ENCODE measurements around the gene IDUA.
"Not testable (repeated sequence)": the region's sequence is repeated elsewhere in the genome, so short reads cannot be mapped to it uniquely, and the experiment has no call there.

The IDUA gene

DNA sequence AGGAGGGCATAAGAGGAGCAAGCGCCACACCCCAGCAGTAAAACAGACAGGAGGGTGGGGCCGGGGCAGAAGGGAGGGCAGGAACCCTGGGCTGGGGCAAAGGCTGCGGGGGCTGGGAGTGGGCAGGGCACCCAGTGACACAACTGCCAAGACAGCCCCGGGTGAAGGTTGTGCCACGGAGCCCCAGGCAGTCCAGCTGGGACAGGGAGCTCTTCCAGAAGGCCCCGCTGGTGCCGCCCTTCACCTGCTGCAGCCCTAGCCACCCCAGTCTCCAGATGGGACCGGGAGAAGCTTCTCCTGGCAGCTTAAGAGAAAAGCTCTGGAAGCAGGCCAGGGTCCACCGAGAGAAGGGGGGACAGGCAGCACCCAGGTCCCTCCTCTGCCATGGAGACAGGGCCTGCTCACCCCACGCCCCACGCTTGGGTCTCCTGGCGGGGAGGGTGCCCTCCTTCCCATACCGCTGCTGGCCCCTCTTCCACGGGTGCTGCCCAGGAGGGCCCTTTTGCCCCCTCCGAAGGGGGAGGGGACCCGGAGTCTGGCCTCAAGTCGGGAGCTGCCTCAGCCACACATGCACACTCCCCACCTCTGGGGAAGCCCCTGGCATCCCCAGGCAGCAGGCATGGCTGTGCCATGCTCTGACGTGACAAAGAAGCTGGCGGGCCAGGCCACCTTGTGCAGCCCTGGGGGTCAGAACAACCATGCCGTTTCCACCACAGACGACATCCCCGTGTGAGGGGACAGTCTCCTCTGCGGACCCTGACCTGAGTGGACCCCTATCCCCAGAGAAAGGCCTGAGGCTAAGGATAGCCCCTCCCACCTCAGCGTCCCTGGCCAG is 15.0 kb upstream of the IDUA start:
- TF ChIP-seq, protein P1, sequence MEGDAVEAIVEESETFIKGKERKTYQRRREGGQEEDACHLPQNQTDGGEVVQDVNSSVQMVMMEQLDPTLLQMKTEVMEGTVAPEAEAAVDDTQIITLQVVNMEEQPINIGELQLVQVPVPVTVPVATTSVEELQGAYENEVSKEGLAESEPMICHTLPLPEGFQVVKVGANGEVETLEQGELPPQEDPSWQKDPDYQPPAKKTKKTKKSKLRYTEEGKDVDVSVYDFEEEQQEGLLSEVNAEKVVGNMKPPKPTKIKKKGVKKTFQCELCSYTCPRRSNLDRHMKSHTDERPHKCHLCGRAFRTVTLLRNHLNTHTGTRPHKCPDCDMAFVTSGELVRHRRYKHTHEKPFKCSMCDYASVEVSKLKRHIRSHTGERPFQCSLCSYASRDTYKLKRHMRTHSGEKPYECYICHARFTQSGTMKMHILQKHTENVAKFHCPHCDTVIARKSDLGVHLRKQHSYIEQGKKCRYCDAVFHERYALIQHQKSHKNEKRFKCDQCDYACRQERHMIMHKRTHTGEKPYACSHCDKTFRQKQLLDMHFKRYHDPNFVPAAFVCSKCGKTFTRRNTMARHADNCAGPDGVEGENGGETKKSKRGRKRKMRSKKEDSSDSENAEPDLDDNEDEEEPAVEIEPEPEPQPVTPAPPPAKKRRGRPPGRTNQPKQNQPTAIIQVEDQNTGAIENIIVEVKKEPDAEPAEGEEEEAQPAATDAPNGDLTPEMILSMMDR (IDR thresholded peaks at IDR 0.05) = no peak
- no peak for TF ChIP-seq ZFX (IDR thresholded peaks at IDR 0.05; ENCODE audit: borderline replicate concordance)
- H3K27ac ChIP-seq = no peak overlapping the region; the same call in 1 of the 2 replicates

DNA sequence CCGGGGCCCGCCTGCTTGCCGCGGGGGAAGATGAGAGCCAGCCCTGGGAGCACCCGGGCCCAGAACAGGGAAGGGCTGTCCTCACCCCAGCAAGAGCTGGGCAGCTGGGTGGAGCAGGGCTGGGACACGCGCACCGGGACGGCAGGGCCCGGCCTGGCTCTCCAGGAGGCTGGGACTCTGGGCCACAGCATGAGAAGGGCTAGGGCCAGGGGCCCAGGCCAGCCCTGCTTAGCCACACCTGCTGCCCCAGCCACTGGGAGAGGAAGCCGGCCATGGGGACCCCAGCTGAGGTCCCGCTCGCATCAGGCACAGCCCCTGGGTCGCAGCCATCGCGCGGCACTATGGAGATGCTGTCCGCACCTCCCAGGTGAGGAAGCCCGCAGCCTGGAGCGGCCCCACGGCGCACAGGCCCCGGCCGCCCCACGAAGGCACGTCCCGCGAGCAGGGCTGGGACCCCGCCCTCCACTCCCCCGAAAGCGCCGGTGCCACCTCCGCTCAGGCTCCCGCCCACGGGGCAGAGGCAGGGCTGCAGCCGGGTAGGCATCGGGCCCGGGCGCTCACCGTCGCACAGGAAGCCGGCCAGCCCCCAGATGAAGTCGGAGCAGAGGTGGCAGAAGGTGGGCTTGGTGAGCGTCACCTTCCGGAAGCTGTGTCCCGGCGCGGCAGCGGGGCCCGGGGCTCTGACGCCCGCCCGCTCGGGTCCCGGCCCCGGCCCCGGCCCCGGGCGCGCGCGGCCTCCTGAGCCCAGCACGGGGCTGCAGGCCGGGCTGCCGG is 14.0 kb upstream of the IDUA start:
- no peak for TF ChIP-seq ZFX (IDR thresholded peaks at IDR 0.05; ENCODE audit: borderline replicate concordance)
- TF ChIP-seq, protein P1 (IDR thresholded peaks at IDR 0.05) = no peak
- peak overlapping the region; percentile 22 for H3K27ac ChIP-seq

DNA sequence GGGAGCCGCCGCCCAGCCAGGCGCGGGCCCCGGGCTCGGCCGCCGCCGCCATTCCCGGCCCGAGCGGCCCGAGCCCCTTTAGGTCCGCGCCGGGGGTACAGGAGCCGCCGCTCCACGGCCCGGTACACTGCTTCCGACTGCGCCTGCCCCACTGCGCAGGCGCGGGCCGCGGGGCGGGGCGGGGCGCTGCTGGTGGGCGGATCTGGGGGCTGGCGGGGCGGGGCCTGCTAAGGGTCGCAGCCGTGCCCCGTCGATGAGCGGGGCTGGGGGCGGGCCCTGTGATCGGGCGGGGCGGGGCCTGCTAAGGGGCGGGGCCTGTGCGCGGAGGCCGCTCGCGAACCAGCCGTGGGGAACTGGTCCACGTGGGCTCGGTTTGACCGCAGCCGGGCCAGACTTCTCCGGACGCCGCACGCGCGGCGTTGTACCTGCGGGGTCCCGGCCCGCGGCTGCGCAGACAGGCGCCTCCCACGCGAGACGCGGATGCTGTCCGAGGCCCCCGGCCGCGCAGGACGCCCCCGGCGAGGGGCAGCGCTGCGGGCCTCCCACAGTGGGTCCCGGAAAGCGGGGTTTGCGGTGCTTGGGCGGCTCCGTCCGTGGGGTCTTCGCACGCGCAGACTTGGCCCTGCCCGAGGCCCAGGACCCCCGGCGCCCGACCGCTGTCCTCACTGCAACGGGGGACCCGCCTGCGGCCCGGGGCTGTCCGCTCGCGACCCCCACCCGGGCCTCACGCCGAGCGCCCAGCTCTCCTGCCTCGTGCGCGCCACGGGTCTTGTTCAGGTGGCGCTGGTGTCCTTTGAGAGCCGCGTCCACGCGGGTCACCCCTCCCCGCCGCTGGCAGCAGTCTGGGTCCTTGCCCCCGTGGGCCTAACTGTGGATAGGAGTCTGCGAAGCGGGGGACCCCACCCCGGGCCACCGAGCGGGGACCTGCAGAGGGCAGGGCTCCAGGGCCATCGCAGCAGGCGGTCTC is 13.1 kb upstream of the IDUA start, which contains the start of gene DGKQ:
TSS of gene DGKQ (minus strand) at position 139 of the 967 bp plus-strand sequence. CDS start at position 52, 87 bp downstream.
- peak within 1 kb of the TSS; percentile 22 for H3K27ac ChIP-seq

DNA sequence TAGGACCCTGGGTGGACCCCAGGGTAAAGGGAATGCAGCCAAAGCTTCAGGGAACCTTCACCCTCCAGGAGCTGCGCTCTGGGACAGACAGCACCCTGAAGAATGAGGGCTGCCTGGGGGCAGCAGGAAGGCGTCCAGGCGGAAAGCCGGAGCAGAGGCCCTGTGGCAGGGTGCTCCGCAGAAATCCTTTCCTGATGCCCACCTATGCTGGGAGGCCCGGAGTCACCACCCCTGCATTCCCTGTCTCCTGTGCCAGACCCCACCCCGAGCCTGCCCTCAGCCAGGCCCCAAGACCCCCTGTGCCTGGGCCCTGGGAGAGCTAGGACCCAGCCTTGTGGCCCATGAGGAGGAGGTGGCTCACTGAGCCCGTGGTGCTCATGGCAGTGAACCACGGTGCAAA is 12.2 kb upstream of the IDUA start:
- TF ChIP-seq, protein P1 (IDR thresholded peaks at IDR 0.05) = no peak
- no peak for TF ChIP-seq ZFX (IDR thresholded peaks at IDR 0.05; ENCODE audit: borderline replicate concordance)

More for the DNA sequence above, 13.1 kb upstream of the IDUA start, which contains the start of gene DGKQ:
- TF ChIP-seq ZFX (IDR thresholded peaks at IDR 0.05; ENCODE audit: borderline replicate concordance) = no peak
- TF ChIP-seq, protein P1 (IDR thresholded peaks at IDR 0.05) = no peak

DNA sequence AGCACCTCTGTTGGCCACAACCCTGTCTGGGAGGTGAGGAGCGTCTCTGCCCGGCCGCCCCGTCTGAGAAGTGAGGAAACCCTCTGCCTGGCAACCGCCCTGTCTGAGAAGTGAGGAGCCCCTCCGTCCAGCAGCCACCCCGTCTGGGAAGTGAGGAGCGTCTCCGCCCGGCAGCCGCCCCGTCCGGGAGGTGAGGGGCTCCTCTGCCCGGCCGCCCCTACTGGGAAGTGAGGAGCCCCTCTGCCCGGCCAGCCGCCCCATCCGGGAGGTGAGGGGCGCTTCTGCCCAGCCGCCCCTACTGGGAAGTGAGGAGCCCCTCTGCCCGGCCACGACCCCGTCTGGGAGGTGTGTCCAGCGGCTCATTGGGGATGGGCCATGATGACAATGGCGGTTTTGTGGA is 10.8 kb upstream of the IDUA start:
- not testable (repeated sequence) for H3K27ac ChIP-seq

More for the DNA sequence above, 12.2 kb upstream of the IDUA start:
- no peak overlapping the region for H3K27ac ChIP-seq

DNA sequence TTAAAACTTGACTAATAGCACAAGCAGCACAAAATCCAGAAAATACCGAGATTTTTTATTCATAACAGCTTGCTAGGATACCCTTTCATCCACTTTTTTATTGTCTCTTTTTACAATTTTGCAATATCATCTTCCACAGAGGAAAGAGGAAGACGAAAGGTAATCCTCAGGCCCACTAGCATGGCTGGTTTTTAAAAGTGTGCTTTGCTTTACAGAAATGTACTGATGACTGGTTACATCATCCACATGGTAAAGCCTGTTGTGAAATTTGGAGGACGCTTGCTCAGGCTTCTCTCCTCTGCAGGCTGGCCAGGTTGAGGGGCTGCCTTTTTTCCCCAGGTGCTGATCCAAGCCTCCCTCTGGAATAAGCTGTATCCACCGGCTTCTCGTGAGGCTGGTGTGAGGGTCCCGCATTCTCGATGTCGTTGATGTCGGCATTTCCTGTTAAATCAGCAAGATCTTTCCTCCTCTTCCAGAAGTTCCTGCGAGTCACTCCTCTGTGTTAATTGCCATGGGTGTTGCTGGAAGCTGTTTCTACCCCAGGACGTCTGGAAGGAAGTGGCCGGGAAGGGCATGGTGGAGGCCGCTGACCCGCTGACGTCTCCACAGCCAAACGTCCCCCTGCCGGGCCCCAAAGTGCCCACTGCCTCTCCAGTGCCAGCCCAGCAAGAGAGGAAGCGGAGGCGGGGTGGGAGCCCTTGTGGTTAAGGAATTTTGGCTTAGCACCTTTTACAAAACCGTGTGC is 7.7 kb upstream of the IDUA start:
- TF ChIP-seq ZFX (IDR thresholded peaks at IDR 0.05; ENCODE audit: borderline replicate concordance) = no peak
- TF ChIP-seq, protein P1 (IDR thresholded peaks at IDR 0.05) = no peak
- no peak overlapping the region for H3K27ac ChIP-seq
